GM12878 (cell line): Measurements from ENCODE around the gene HEXIM2. TPM values are rescaled to one million over a fixed set of nuclear protein-coding genes. Genes with fewer than 3 reads are reported as not detected.

Experiments
- ASH2L ChIP-seq: fragments of 300-600, 200-600 bp; sonication (generic); IDR thresholded peaks from 2 replicates; pipeline ENCODE4 v1.6.1; 2017; ENCODE audit warnings: low read depth, mild to moderate bottlenecking, borderline replicate concordance
- CHD1 ChIP-seq: IDR thresholded peaks from 2 replicates; pipeline ENCODE4 v1.6.1; 2012; ENCODE audit warnings: low read depth, low read length, improper control_type of control experiment
- CHD2 ChIP-seq: IDR thresholded peaks from 2 replicates; pipeline ENCODE4 v1.6.1; 2011; ENCODE audit warnings: low read depth, low read length, improper control_type of control experiment, borderline replicate concordance
- DPF2 ChIP-seq: fragments of 450-650 bp; IDR thresholded peaks from 2 replicates; pipeline ENCODE4 v1.6.1; 2017; ENCODE audit warnings: mild to moderate bottlenecking
- E2F4 ChIP-seq: IDR thresholded peaks from 2 replicates; pipeline ENCODE4 v1.6.1; 2012; ENCODE audit warnings: low read depth, low read length, improper control_type of control experiment
- EP300 ChIP-seq, 2 experiments: fragments of 150-350 bp in 1 of 2; IDR thresholded peaks; 2 replicates each; pipeline ENCODE4 v1.6.1; 2011 to 2012; ENCODE audit warnings: low read depth in 2 of 2, low read length in 2 of 2, borderline replicate concordance in 1 of 2, improper control_type of control experiment in 1 of 2, inconsistent platforms in 1 of 2; ENCODE audit not compliant: control insufficient read depth in 1 of 2
- FOS ChIP-seq: IDR thresholded peaks from 3 replicates; pipeline ENCODE4 v1.6.1; 2011; ENCODE audit warnings: borderline replicate concordance; ENCODE audit not compliant: insufficient read length; ENCODE audit errors: extremely low read depth
- HCFC1 ChIP-seq: fragments of 150-350 bp; IDR thresholded peaks from 2 replicates; pipeline ENCODE4 v1.6.1; 2014; ENCODE audit warnings: low read length
- LARP7 ChIP-seq: fragments of 450-650 bp; IDR thresholded peaks from 2 replicates; pipeline ENCODE4 v1.6.1; 2017; ENCODE audit warnings: mild to moderate bottlenecking
- NR2F1 ChIP-seq: fragments of 450-650 bp; conservative IDR thresholded peaks from 2 replicates; pipeline ENCODE4 v1.6.1; 2017; ENCODE audit warnings: mild to moderate bottlenecking
- PBX3 ChIP-seq: IDR thresholded peaks from 2 replicates; pipeline ENCODE4 v1.6.1; 2011; ENCODE audit warnings: mild to moderate bottlenecking, low read depth, low read length, moderate library complexity; ENCODE audit not compliant: insufficient replicate concordance
- PKNOX1 ChIP-seq: fragments of 450-650 bp; IDR thresholded peaks from 2 replicates; pipeline ENCODE4 v1.6.1; 2016; ENCODE audit warnings: mild to moderate bottlenecking
- RBBP5 ChIP-seq: fragments of 200-600 bp; sonication (generic); conservative IDR thresholded peaks from 2 replicates; pipeline ENCODE4 v1.6.1; 2016
- RCOR1 ChIP-seq: conservative IDR thresholded peaks from 2 replicates; pipeline ENCODE4 v1.6.1; 2012; ENCODE audit warnings: low read depth, low read length, improper control_type of control experiment
- RELA ChIP-seq: fragments of 450-650 bp; IDR thresholded peaks from 2 replicates; pipeline ENCODE4 v1.8.0; 2014; ENCODE audit warnings: borderline replicate concordance; ENCODE audit not compliant: partially characterized antibody
- RUNX3 ChIP-seq: IDR thresholded peaks from 2 replicates; pipeline ENCODE4 v1.6.1; 2012; ENCODE audit warnings: low read length, inconsistent platforms
- SMAD5 ChIP-seq: IDR thresholded peaks from 2 replicates; pipeline ENCODE4 v1.6.1; 2016; ENCODE audit warnings: antibody characterized with exemption, low read depth
- SMARCA5 ChIP-seq: fragments of 450-650 bp; IDR thresholded peaks from 2 replicates; pipeline ENCODE4 v1.6.1; 2017; ENCODE audit warnings: mild to moderate bottlenecking
- STAT1 ChIP-seq: fragments of 450-650 bp; conservative IDR thresholded peaks from 2 replicates; pipeline ENCODE4 v1.6.1; 2014; ENCODE audit warnings: antibody characterized with exemption, mild to moderate bottlenecking
- TCF12 ChIP-seq: IDR thresholded peaks from 2 replicates; pipeline ENCODE4 v1.6.1; 2011; ENCODE audit warnings: low read depth, mild to moderate bottlenecking, low read length
- ZNF274 ChIP-seq: IDR thresholded peaks from one replicate; pipeline ENCODE4 v1.8.0; 2011; ENCODE audit not compliant: insufficient read length, insufficient read depth
- polyA plus RNA-seq, 11 experiments: library from polyadenylated mRNA; depleted of rRNA in 4 of 11; unstranded in 6 of 11; stranded (reverse) in 5 of 11; fragments of >200 nt; fragmentation: Nextera tagmentation in 4 of 11; fragmentation: Illumina TruSeq in 1 of 11; extraction: Ambion mirVana in 4 of 11; extraction: Trizol in 1 of 11; gene quantifications; 1 replicate in 1 of 11; 2 replicates in 10 of 11; pipeline versions ENCODE4 v1.2.1 to v1.2.3, GENCODE V29; 2011 to 2016; ENCODE audit warnings: inconsistent platforms in 2 of 11, missing spikeins in 2 of 11, low read depth in 1 of 11
- total RNA-seq, 4 experiments: library from RNA; depleted of rRNA in 3 of 4; stranded (reverse); fragments of >200 nt in 3 of 4; fragmentation: Illumina TruSeq in 1 of 4; extraction: Trizol in 1 of 4; gene quantifications; 2 replicates each; pipeline versions ENCODE4 v1.2.1 to v1.2.3, GENCODE V29; 2013 to 2021
- TF ChIP-seq, protein P1 (sequence below): fragments of 450-650 bp; formaldehyde crosslinking; IDR thresholded peaks from 2 replicates; pipeline ENCODE4 v1.5.0; 2022; ENCODE audit warnings: mild to moderate bottlenecking, missing genetic modification characterization
- TF ChIP-seq, protein P2 (sequence below): fragments of 150-350 bp; IDR thresholded peaks from 2 replicates; pipeline ENCODE4 v1.6.1; 2014; ENCODE audit warnings: mild to moderate bottlenecking, low read depth, low read length

HEXIM2 gene
- total and polyA plus RNA-seq, 10 of the 15 experiments (the other 5 are each of a cell fraction or from before 2014, with no cell fraction given): 0.10 to 10.3 (median 6.4) TPM

DNA sequence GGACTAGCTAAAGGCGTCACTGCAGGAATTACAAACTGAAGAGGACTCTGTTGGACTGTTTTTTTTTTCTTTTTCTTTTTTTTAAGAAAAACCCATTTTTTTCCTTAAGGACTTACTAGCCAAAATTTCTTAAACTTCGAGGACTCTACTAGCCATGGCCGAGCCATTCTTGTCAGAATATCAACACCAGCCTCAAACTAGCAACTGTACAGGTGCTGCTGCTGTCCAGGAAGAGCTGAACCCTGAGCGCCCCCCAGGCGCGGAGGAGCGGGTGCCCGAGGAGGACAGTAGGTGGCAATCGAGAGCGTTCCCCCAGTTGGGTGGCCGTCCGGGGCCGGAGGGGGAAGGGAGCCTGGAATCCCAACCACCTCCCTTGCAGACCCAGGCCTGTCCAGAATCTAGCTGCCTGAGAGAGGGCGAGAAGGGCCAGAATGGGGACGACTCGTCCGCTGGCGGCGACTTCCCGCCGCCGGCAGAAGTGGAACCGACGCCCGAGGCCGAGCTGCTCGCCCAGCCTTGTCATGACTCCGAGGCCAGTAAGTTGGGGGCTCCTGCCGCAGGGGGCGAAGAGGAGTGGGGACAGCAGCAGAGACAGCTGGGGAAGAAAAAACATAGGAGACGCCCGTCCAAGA is 12.5 kb upstream of the HEXIM2 start (continued):
- TF ChIP-seq PBX3 (no peak), SMAD5 (0 out of 2 replicates have a peak, but pooled peaks have one; percentile 29), TCF12 (0 out of 2 replicates have a peak, but pooled peaks have one; percentile 18), DPF2 (no peak), PKNOX1 (no peak), LARP7 (peak; percentile 76), RUNX3 (0 out of 2 replicates have a peak, but pooled peaks have one; percentile 4), E2F4 (no peak), RBBP5 (no peak), NR2F1 (0 out of 2 replicates have a peak, but pooled peaks have one; percentile 28), SMARCA5 (peak; percentile 96), ZNF274 (no peak), CHD2 (peak; percentile 56; the same call in 1 of the 2 replicates), CHD1 (no peak; the same call in none of the 2 replicates), HCFC1 (no peak; the same call in 1 of the 2 replicates), FOS (no peak), EP300 (IDR thresholded peaks at IDR 0.05; ENCODE audit: borderline replicate concordance in 1 of 2, control insufficient read depth in 1 of 2, low read depth in 2 of 2, low read length in 2 of 2) (no peak), ASH2L (peak; percentile 35; the same call in 1 of the 2 replicates), RCOR1 (no peak), STAT1 (no peak), RELA (no peak)
- TF ChIP-seq, protein P1, sequence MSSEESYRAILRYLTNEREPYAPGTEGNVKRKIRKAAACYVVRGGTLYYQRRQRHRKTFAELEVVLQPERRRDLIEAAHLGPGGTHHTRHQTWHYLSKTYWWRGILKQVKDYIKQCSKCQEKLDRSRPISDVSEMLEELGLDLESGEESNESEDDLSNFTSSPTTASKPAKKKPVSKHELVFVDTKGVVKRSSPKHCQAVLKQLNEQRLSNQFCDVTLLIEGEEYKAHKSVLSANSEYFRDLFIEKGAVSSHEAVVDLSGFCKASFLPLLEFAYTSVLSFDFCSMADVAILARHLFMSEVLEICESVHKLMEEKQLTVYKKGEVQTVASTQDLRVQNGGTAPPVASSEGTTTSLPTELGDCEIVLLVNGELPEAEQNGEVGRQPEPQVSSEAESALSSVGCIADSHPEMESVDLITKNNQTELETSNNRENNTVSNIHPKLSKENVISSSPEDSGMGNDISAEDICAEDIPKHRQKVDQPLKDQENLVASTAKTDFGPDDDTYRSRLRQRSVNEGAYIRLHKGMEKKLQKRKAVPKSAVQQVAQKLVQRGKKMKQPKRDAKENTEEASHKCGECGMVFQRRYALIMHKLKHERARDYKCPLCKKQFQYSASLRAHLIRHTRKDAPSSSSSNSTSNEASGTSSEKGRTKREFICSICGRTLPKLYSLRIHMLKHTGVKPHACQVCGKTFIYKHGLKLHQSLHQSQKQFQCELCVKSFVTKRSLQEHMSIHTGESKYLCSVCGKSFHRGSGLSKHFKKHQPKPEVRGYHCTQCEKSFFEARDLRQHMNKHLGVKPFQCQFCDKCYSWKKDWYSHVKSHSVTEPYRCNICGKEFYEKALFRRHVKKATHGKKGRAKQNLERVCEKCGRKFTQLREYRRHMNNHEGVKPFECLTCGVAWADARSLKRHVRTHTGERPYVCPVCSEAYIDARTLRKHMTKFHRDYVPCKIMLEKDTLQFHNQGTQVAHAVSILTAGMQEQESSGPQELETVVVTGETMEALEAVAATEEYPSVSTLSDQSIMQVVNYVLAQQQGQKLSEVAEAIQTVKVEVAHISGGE (CRISPR knock-in tag): no peak
- TF ChIP-seq, protein P2, sequence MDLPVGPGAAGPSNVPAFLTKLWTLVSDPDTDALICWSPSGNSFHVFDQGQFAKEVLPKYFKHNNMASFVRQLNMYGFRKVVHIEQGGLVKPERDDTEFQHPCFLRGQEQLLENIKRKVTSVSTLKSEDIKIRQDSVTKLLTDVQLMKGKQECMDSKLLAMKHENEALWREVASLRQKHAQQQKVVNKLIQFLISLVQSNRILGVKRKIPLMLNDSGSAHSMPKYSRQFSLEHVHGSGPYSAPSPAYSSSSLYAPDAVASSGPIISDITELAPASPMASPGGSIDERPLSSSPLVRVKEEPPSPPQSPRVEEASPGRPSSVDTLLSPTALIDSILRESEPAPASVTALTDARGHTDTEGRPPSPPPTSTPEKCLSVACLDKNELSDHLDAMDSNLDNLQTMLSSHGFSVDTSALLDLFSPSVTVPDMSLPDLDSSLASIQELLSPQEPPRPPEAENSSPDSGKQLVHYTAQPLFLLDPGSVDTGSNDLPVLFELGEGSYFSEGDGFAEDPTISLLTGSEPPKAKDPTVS: no peak
